Measurements from ENCODE around the gene TTLL12. TPM values are rescaled to one million over a fixed set of nuclear protein-coding genes. Genes with fewer than 3 reads are reported as not detected.
A peak's percentile ranks its signal among the peaks of the same experiment; 100 is the strongest.

Gene TTLL12
- polyA plus RNA-seq, 1 donor (not counting 4 experiments of a cell fraction or from before 2014, with no cell fraction given): 22.1 TPM

DNA sequence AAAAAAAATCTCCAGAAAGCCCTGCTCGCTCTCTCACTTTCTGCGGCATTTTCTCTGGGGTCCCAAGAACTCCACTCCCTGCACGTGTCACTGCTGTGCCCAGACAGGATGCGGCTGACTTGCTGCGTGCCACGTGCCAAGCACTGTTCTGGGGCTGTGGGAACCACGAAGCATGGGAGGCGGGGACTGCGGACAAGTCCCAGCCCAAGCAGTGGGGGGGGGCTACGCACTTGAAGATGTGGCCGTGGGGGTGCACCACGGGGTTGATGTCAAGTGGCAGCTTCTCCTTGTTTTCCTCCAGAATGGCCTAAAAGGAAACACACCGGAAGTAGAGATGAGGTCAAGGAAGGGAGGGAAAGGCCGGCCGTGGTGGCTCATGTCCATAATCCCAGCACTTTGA lies 10.8 kb downstream of the TTLL12 start:
- no peaks in the 10 kb centered on the region for H3K9me3 ChIP-seq (ENCODE audit: control insufficient read depth, low read depth, low read length)
- peaks cover 6% of the 10 kb centered on the region for H3K4me1 ChIP-seq (ENCODE audit: control insufficient read depth, extremely low read depth, insufficient read depth, low read length)
- H3K4me3 ChIP-seq (ENCODE audit: control insufficient read depth in 2 of 3, extremely low read depth in 1 of 3, insufficient read depth in 2 of 3, low read depth in 1 of 3, low read length in 3 of 3): no peak overlapping the region
- no peak overlapping the region for H2AFZ ChIP-seq (ENCODE audit: control insufficient read depth, low read length)
- H3K4me2 ChIP-seq (ENCODE audit: control insufficient read depth, extremely low read depth, insufficient read depth, low read depth, low read length): no peak overlapping the region
- no peak overlapping the region for H3K9ac ChIP-seq (ENCODE audit: control insufficient read depth, extremely low read depth, insufficient read depth, low read length)
- no peaks in the 10 kb centered on the region for H4K20me1 ChIP-seq (ENCODE audit: control insufficient read depth, extremely low read depth, insufficient read depth, low read length)
- H3K79me2 ChIP-seq (ENCODE audit: control insufficient read depth, insufficient read depth, low read length): peaks cover under 1% of the 10 kb centered on the region
- no peaks in the 10 kb centered on the region for H3K9me1 ChIP-seq (ENCODE audit: control insufficient read depth, extremely low read depth, insufficient read depth, low read length)
- H3K27me3 ChIP-seq (ENCODE audit: control insufficient read depth, extremely low read depth, insufficient read depth, low read length): no peaks in the 10 kb centered on the region
- no peak overlapping the region for H3K27ac ChIP-seq (ENCODE audit: control insufficient read depth, insufficient read depth, low read length)
- dilution Hi-C loops (cut with MboI; ENCODE audit: extremely low pct_ligation_motif_present, low sequenced_read_pairs): no loop called here
- peaks cover 33 to 46% of the 10 kb centered on the region in 2 experiments for H3K36me3 ChIP-seq (ENCODE audit: control insufficient read depth in 2 of 2, extremely low read depth in 1 of 2, insufficient read depth in 2 of 2, low read length in 2 of 2)
- DNase-seq (ENCODE audit: low read depth, low spot score) (no peak), FAIRE-seq (no peak)
- TF ChIP-seq EZH2 (IDR thresholded peaks at IDR 0.05; ENCODE audit: low read length): no peak
- TF ChIP-seq, protein P1, sequence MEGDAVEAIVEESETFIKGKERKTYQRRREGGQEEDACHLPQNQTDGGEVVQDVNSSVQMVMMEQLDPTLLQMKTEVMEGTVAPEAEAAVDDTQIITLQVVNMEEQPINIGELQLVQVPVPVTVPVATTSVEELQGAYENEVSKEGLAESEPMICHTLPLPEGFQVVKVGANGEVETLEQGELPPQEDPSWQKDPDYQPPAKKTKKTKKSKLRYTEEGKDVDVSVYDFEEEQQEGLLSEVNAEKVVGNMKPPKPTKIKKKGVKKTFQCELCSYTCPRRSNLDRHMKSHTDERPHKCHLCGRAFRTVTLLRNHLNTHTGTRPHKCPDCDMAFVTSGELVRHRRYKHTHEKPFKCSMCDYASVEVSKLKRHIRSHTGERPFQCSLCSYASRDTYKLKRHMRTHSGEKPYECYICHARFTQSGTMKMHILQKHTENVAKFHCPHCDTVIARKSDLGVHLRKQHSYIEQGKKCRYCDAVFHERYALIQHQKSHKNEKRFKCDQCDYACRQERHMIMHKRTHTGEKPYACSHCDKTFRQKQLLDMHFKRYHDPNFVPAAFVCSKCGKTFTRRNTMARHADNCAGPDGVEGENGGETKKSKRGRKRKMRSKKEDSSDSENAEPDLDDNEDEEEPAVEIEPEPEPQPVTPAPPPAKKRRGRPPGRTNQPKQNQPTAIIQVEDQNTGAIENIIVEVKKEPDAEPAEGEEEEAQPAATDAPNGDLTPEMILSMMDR (optimal IDR thresholded peaks at IDR 0.05 in 1 of 3, IDR thresholded peaks at IDR 0.05 in 1 of 3, conservative IDR thresholded peaks at IDR 0.05 in 1 of 3; ENCODE audit: extremely low read depth in 1 of 3, insufficient read depth in 2 of 3, low read length in 3 of 3): no peak

DNA sequence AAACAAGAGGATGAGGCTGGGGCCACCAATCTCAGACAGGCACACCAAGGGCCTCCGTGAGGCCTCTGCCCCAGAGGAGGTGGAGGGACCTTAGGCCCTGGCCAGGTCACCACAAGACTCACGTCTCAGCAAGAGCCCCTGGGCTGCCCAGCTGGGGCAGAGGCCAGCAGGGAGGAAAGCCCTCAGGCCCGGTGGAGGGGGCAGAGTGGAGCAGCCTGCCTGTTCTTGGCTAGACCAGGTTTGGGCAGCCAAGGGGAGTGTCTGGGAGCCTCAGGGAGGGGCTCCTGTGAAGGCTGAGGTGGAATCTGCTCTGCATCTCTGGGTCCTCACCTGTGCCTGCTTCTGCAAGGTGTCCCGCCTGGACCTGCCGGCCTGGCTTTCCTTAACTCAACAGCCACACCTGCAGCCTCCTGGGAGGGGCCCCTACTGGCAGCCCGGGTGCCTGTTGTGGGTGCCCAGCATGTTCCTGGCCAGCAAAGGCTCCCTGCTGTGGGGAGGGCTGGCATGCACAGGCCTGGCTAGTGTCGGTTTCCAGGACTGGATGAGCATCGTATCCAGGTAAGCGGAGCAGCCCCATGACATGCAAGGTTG lies 11.9 kb downstream of the TTLL12 start:
- no peaks in the 10 kb centered on the region for H4K20me1 ChIP-seq (ENCODE audit: control insufficient read depth, extremely low read depth, insufficient read depth, low read length)
- H3K4me3 ChIP-seq (ENCODE audit: control insufficient read depth in 2 of 3, extremely low read depth in 1 of 3, insufficient read depth in 2 of 3, low read depth in 1 of 3, low read length in 3 of 3): no peak overlapping the region
- no peak overlapping the region for H2AFZ ChIP-seq (ENCODE audit: control insufficient read depth, low read length)
- no peak overlapping the region for H3K27ac ChIP-seq (ENCODE audit: control insufficient read depth, insufficient read depth, low read length)
- no peaks in the 10 kb centered on the region for H3K27me3 ChIP-seq (ENCODE audit: control insufficient read depth, extremely low read depth, insufficient read depth, low read length)
- H3K36me3 ChIP-seq (ENCODE audit: control insufficient read depth in 2 of 2, extremely low read depth in 1 of 2, insufficient read depth in 2 of 2, low read length in 2 of 2): peaks cover 24 to 53% of the 10 kb centered on the region in 2 experiments
- dilution Hi-C loops (cut with MboI; ENCODE audit: extremely low pct_ligation_motif_present, low sequenced_read_pairs): no loop called here
- H3K9me3 ChIP-seq (ENCODE audit: control insufficient read depth, low read depth, low read length): no peaks in the 10 kb centered on the region
- TF ChIP-seq EZH2 (IDR thresholded peaks at IDR 0.05; ENCODE audit: low read length): no peak
- TF ChIP-seq, protein P1 (optimal IDR thresholded peaks at IDR 0.05 in 1 of 3, IDR thresholded peaks at IDR 0.05 in 1 of 3, conservative IDR thresholded peaks at IDR 0.05 in 1 of 3; ENCODE audit: extremely low read depth in 1 of 3, insufficient read depth in 2 of 3, low read length in 3 of 3): peak in 2 of 3 experiments; percentile 29 to 41
- no peaks in the 10 kb centered on the region for H3K79me2 ChIP-seq (ENCODE audit: control insufficient read depth, insufficient read depth, low read length)
- peak overlapping the region; percentile 18 for H3K4me2 ChIP-seq (ENCODE audit: control insufficient read depth, extremely low read depth, insufficient read depth, low read depth, low read length)
- H3K9ac ChIP-seq (ENCODE audit: control insufficient read depth, extremely low read depth, insufficient read depth, low read length): no peak overlapping the region
- DNase-seq (ENCODE audit: low read depth, low spot score): no peak
- peak; percentile 60 for FAIRE-seq
- H3K9me1 ChIP-seq (ENCODE audit: control insufficient read depth, extremely low read depth, insufficient read depth, low read length): no peaks in the 10 kb centered on the region
- H3K4me1 ChIP-seq (ENCODE audit: control insufficient read depth, extremely low read depth, insufficient read depth, low read length): peaks cover 6% of the 10 kb centered on the region

All from keratinocyte (primary cell).